Activated T-helper 2 cell treated with anti-CD3 and anti-CD28 coated beads, Interferon-gamma antibody, Interleukin-2, Interleukin-4, amounts not matched to agents 10 μg/mL and 5 μg/mL and 100 μg/mL, durations not matched to agents 14 hours and 24 hours and 36 hours (primary cell): ENCODE data around the gene MAML3. TPM values are rescaled to one million over a fixed set of nuclear protein-coding genes. Genes with fewer than 3 reads are reported as not detected.
A peak's percentile ranks its signal among the peaks of the same experiment; 100 is the strongest.

Experiments
- DNase-seq: peaks from one replicate; pipeline ENCODE4 v3.0.0; 2021; ENCODE audit warnings: low spot score
- H3K27ac Mint-ChIP-seq: one replicate; pipeline ENCODE4 v1.8.0; 2021; ENCODE audit warnings: mixed read lengths
- H3K27me3 Mint-ChIP-seq: one replicate; pipeline ENCODE4 v1.8.0; 2021; ENCODE audit warnings: low read depth, mixed read lengths
- H3K36me3 Mint-ChIP-seq: one replicate; pipeline ENCODE4 v1.8.0; 2021; ENCODE audit warnings: low read depth, mixed read lengths
- H3K4me1 Mint-ChIP-seq: one replicate; pipeline ENCODE4 v1.8.0; 2021; ENCODE audit warnings: low read depth, mixed read lengths
- H3K4me3 Mint-ChIP-seq: one replicate; pipeline ENCODE4 v1.8.0; 2021; ENCODE audit warnings: low read depth, mild to moderate bottlenecking, moderate library complexity, mixed read lengths
- H3K9me3 Mint-ChIP-seq: one replicate; pipeline ENCODE4 v1.8.0; 2021; ENCODE audit warnings: mixed read lengths
- intact Hi-C: fragments of 100-400 bp; cut with micrococcal nuclease; formaldehyde crosslinking; loops from one replicate; pipeline ENCODE4 v1.15.1; 2023
- total RNA-seq: library from RNA; stranded (reverse); gene quantifications from 2 replicates; pipeline ENCODE4 v1.2.3, GENCODE V29; 2022

Gene MAML3
- total RNA-seq, 1 donor from 2014 or later, result 3.3 TPM

DNA sequence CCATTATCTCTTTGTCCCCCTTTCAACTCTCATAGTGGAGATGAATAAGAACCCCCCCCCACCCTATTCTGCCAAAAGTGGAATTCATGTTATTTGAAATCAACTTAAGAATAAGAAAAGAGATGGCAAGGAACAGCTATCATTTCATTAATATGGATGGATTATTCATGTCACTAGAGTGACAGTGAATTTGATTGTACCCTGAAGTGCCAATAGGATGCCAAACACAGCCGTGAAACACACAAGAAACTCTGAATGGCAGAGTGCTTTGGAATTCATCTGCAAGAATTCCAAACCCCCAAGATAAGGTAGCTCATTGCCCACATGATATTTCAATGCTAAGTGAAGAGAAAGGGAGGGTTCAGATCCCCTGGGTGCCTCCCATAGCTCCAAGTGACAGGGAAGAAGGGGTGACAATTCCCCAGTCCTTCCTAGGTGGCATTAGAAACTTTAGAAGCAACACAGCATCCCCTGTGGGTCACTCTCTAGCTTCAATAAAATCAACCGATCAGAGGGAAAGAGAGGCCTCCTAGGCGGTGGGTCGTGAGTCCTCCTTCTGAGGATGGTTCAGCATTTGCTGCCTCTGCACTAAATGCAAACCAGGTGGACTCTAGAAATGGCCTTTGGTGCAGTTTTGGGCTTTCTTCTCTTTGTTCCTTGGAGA lies 404.0 kb downstream of the MAML3 start:
- Mint-ChIP-seq H3K27ac (no peak overlapping the region), H3K4me3 (no peak overlapping the region), H3K4me1 (peaks cover 7% of the 10 kb centered on the region), H3K9me3 (no peaks in the 10 kb centered on the region), H3K27me3 (no peaks in the 10 kb centered on the region), H3K36me3 (no peaks in the 10 kb centered on the region)
- intact Hi-C loops, result no loop called here
- DNase-seq, result no peak

DNA sequence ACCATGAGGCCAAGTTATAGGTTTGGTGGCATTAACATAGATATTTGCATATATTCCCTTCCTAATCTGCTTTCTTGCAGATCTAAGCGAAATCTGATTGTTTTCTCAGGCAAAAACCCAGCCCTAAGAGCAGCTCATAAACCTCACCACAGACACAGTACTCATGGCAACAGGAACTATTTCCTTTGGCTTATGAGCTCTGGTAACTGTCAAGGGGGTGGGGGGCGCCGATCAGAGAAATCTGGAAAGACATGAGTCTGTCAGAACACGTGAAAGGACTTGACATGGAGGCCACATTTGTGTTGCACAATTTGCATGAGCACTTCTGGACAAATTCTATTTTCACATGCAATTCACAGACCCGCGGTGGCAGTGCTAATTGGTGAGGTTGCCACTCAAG lies 404.6 kb downstream of the MAML3 start:
- Mint-ChIP-seq H3K9me3 (no peaks in the 10 kb centered on the region), H3K36me3 (no peaks in the 10 kb centered on the region), H3K27me3 (no peaks in the 10 kb centered on the region), H3K4me1 (peaks cover 7% of the 10 kb centered on the region), H3K27ac (no peak overlapping the region), H3K4me3 (no peak overlapping the region)
- intact Hi-C loops, result no loop called here
- no peak for DNase-seq

DNA sequence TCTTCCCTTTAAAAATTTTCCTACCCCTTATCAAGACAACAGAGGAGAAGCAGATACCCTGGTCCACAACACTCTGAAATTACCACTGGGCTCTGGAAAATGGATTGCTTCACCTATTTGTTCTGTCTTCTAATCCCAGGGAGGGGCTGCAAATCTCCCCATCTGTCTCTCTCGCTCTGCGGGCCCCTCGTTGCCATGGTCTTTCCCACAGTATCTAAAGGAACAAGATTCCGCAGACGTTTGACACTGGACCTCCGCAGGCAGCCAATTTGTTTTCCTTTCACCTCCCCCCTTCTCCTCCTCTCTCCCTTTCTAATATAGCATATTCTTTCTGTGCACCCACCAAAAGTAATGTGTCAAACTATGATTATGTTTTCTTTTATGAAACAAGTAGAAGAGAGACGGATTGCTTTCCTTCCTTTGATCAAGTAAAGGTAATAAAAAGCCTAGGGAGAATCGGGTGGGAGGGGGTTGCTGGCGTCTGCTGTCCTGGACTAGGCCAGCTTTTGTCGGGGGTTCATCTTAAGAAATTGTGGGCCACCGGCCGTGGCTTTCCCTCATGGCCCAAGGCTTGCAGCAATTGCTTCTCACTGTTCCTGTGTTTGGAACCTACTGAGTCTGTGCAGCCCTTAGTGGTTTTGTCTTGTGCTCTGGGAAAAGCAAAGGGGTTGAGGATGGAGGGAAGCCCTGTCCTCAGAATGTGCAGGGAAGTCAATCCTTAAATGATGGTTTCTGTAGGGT lies 407.4 kb downstream of the MAML3 start:
- Mint-ChIP-seq H3K36me3 (no peaks in the 10 kb centered on the region), H3K27ac (no peak overlapping the region), H3K4me3 (no peak overlapping the region), H3K4me1 (peaks cover 7% of the 10 kb centered on the region), H3K27me3 (peaks cover 3% of the 10 kb centered on the region), H3K9me3 (no peaks in the 10 kb centered on the region)
- no peak for DNase-seq
- intact Hi-C loops, result no loop called here

DNA sequence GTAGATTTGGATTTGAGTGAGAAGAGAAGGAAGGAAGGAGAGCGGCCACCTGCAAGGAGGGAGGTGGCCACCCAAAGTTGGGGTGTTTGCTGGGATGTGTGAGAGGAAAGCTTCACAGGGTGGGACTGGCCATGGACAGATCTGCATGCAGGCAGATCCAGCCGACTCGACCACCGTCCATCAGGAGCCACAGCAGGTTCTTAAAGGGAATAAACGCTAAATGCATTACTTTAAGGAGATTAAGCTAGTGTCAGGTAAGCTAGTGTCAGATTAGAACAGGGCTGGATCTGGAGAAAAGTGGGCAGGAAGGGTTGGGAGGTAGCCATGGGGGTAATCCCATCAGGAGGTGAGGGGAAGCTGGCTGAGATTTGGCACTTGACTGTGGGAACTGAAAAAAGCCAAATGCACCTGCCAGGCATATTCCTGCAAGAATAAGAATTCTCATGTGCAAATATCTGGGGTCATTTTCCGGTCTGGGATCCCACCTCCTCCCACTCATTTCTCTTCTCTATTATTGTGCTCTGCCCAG lies 408.8 kb downstream of the MAML3 start:
- no peak overlapping the region for H3K4me3 Mint-ChIP-seq
- H3K9me3 Mint-ChIP-seq, result no peaks in the 10 kb centered on the region
- no peaks in the 10 kb centered on the region for H3K36me3 Mint-ChIP-seq
- no peak for DNase-seq
- no peaks in the 10 kb centered on the region for H3K4me1 Mint-ChIP-seq
- peaks cover 3% of the 10 kb centered on the region for H3K27me3 Mint-ChIP-seq
- H3K27ac Mint-ChIP-seq, result no peak overlapping the region
- intact Hi-C loops, result no loop called here

DNA sequence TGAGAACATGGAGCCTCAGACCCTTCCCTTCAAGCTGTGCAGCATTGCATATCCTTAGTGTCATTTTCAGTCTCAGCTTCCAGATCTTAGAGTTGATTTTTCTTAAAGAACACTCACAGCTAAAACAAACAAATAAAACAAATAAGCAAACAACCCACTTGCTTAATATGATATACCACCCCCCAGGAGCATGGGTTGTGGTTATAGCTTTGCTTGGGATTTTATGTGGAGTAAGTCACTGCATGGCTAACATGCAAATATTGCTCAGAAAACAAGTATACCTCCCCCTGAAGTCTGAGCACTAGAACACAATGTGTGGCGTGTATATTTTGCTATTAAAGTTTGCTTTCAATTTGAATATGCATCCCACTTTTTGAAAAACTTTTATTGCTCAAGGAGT lies 409.8 kb downstream of the MAML3 start:
- no peaks in the 10 kb centered on the region for H3K36me3 Mint-ChIP-seq
- H3K4me1 Mint-ChIP-seq, result no peaks in the 10 kb centered on the region
- no peak overlapping the region for H3K27ac Mint-ChIP-seq
- H3K27me3 Mint-ChIP-seq, result peaks cover 3% of the 10 kb centered on the region
- no peak for DNase-seq
- H3K9me3 Mint-ChIP-seq, result no peaks in the 10 kb centered on the region
- intact Hi-C loops, result no loop called here
- H3K4me3 Mint-ChIP-seq, result no peak overlapping the region

DNA sequence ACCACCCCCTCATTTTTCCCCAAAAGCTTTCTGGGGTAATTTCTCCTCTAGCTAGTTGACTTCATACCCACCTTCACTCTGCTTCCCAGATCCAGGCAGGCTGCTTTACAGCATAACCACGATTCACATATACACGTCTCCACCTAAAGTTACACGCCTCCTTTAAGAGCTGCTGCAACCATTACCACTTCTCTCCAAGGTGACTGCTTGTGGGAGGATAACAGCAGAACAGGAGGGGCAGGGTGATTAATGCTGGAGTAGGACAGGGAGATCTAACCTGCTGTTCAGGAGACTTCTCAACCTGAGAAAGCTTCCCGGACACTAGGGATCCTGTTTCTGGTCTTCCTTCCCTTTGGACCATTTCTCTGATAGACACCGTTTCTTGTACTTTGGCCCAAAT lies 411.0 kb downstream of the MAML3 start:
- H3K4me1 Mint-ChIP-seq, result no peaks in the 10 kb centered on the region
- no peak overlapping the region for H3K4me3 Mint-ChIP-seq
- no peak overlapping the region for H3K27ac Mint-ChIP-seq
- no peaks in the 10 kb centered on the region for H3K9me3 Mint-ChIP-seq
- intact Hi-C loops, result no loop called here
- no peak for DNase-seq
- H3K36me3 Mint-ChIP-seq, result no peaks in the 10 kb centered on the region
- peaks cover 8% of the 10 kb centered on the region for H3K27me3 Mint-ChIP-seq

DNA sequence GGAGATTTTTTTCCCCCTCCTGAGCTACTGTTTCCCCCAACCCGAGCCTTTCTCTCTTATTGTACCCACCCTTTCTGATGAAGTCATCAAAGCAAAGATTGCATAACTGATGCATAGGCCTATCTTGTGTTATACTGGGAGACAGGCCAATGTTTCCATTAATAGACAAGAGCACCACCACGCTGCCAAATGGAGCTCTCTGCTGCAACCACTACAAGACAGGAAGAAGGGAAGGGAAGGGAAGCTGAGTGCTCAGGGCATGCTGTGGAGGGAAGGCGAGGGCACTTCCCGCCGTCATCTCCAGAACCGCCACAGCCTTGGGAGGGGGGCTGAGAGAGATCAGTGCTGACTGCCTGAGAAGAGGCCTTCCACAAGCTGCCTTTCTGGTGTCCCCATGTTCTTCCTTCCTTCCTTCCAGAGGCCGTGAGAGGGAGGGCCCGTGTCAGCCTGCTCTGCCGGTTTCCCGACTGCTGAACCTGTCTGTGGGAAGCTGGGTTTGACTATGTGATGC lies 413.4 kb downstream of the MAML3 start:
- Mint-ChIP-seq H3K27me3 (peaks cover 29% of the 10 kb centered on the region), H3K4me1 (peaks cover 3% of the 10 kb centered on the region), H3K4me3 (no peak overlapping the region), H3K27ac (no peak overlapping the region), H3K9me3 (no peaks in the 10 kb centered on the region), H3K36me3 (no peaks in the 10 kb centered on the region)
- DNase-seq, result no peak
- intact Hi-C loops, result no loop called here

DNA sequence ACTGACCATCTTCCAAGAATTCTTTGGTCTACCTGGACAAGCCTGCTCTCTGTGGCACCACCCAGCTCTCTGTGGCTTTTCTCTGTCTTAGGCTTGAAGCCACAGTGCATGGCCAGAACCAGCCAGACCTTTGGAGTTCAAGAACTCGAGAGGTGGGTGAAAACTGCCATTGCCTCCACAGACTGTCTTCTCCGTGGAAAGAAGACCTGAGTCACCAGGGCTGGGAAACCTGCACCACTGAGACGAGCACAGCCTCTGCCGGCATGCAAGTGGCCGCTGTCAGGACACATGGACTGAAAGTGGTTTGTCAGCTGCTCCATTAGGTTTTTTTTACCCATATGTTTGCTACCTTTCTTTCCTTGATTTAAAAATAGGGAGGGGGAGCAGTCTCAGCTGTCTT lies 413.9 kb downstream of the MAML3 start:
- no peak overlapping the region for H3K27ac Mint-ChIP-seq
- H3K4me3 Mint-ChIP-seq, result no peak overlapping the region
- H3K27me3 Mint-ChIP-seq, result peaks cover 29% of the 10 kb centered on the region
- no peaks in the 10 kb centered on the region for H3K9me3 Mint-ChIP-seq
- no peak for DNase-seq
- H3K4me1 Mint-ChIP-seq, result peaks cover 4% of the 10 kb centered on the region
- no peaks in the 10 kb centered on the region for H3K36me3 Mint-ChIP-seq
- intact Hi-C loops, result no loop called here

DNA sequence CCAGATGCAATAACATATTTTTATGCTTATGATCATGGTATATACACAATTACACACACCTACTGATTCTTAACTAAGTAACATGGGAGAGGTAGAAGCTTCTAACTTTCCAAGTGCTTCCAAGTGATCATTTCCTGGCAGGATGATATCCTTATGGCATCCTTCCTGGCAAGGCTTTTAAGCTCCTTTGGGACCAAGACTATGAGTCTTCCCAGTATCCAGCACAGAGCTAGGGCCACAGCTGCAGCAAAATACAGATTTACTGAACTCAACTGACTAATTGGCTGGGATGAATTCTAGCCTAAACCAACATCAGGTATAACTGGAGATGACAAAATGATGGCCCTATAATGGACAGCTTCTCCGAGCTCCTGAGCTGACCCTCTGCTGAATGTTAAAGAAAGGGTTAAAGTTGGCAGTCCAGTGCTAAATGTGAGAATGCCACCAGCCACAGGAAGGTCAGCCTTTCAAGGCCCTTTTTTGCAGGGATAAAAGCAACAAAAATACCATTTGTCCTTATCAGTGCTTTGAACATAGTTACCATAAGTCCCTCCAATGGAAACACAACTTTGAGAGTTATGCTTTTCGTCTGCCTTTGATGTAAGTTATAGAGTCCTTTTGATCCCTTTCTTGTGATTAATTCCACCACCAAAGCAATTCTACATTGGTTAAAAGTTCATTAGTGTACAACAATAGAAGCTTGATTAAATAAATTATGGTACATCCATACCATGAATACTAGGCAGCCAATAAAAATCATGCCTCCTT lies 415.0 kb downstream of the MAML3 start:
- H3K27me3 Mint-ChIP-seq, result peaks cover 40% of the 10 kb centered on the region
- DNase-seq, result no peak
- H3K36me3 Mint-ChIP-seq, result no peaks in the 10 kb centered on the region
- H3K9me3 Mint-ChIP-seq, result no peaks in the 10 kb centered on the region
- intact Hi-C loops, result loop anchor here (5.0 to 10.0 kb wide), 4 partner anchors 413 to 783 kb away; partner anchors contain the start of genes ELMOD2 and MAML3
- peaks cover 11% of the 10 kb centered on the region for H3K4me1 Mint-ChIP-seq
- no peak overlapping the region for H3K4me3 Mint-ChIP-seq
- no peak overlapping the region for H3K27ac Mint-ChIP-seq

DNA sequence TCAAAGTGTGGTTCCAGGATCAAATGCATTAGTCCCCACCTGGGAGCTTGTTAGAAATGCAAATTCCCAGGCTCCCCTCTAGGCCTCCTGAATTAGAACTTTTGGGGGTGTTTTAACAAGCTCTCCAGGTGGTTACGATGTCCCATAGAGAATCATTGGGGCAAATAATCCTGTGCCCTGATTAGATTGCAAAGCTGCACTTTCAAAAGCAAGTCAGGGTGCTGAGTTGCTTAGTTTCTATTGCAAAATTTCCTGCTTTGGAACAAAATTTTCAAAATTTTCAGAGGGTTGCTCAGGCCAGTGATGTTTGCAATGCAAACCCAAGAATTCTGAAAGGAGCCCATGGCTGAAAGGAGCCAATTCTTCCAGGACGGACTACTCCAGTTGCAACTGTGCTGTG lies 417.3 kb downstream of the MAML3 start:
- DNase-seq, result no peak
- Mint-ChIP-seq H3K27me3 (peaks cover 51% of the 10 kb centered on the region), H3K4me1 (peaks cover 11% of the 10 kb centered on the region), H3K36me3 (no peaks in the 10 kb centered on the region), H3K27ac (no peak overlapping the region), H3K4me3 (no peak overlapping the region), H3K9me3 (no peaks in the 10 kb centered on the region)
- intact Hi-C loops, result loop anchor here (5.0 to 10.0 kb wide), 4 partner anchors 416 to 786 kb away; partner anchors contain the start of genes ELMOD2 and MAML3

DNA sequence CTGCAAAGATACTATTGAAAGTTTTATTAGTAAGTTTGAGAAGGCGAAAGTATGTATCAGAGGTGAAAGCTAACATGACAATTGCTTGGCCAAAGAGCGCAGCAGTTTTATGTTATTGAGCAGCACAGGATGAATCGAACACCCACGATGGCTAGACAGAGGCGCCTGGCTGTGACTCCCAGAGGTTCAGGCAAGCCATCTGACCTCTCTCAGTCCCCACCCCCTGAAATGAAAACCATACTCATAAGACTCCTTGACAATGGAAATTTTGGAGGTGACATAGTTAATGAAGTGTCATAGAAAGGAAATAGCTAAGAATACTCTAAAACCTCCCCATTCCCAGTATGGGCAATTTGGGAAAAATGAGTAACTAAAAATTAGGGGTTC lies 417.7 kb downstream of the MAML3 start:
- intact Hi-C loops, result loop anchor here (5.0 to 10.0 kb wide), 4 partner anchors 416 to 786 kb away; partner anchors contain the start of genes ELMOD2 and MAML3
- DNase-seq, result no peak
- H3K27me3 Mint-ChIP-seq, result peaks cover 54% of the 10 kb centered on the region
- no peak overlapping the region for H3K4me3 Mint-ChIP-seq
- no peaks in the 10 kb centered on the region for H3K36me3 Mint-ChIP-seq
- no peak overlapping the region for H3K27ac Mint-ChIP-seq
- peaks cover 11% of the 10 kb centered on the region for H3K4me1 Mint-ChIP-seq
- H3K9me3 Mint-ChIP-seq, result no peaks in the 10 kb centered on the region

DNA sequence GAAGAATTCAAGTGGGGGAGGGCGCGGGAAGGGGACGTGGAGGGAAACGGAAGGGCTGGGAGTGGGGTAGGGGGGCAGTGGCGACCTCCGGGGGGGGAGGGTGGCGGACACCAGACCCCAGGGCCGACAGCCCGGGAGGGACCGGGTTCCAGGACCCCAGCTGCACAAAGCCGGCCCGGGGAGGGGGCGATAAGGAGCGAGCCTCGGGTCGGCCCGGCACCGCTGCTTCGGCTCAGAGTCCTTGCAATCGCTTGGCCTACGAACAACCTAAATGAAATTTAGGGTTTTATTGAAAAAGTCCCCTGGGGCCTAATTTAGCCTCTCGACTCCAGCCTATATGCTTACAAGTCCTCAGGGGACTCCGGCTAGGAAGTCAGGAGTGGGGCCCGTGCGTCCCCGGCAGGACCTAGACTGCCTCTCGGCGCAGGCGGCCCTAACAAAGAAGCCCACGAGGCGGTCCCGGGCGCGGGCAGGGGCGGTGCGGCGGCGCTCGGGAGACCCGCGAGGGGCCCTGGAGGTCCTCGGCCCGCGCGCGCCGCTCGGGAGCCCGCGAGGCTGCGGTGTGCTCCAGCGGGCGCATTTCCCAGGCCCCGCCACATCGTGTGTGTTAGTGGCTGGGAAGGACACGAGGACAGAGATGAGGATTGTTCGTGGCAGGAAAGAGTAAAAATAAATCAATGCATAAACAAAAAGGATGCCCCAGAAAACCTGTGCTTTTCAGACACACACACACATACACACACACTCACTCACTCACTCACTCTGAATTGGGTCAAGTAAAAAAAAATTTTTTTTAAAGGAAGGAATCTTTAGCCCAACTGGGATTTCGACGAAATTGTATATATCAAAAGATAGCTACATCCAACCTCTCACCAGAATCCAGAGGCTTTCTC lies 418.4 kb downstream of the MAML3 start:
- Mint-ChIP-seq H3K9me3 (no peaks in the 10 kb centered on the region), H3K36me3 (no peaks in the 10 kb centered on the region), H3K4me3 (peak overlapping the region; percentile 49), H3K27ac (no peak overlapping the region), H3K27me3 (peaks cover 54% of the 10 kb centered on the region), H3K4me1 (peaks cover 11% of the 10 kb centered on the region)
- no peak for DNase-seq
- intact Hi-C loops, result loop anchor here (2.0 to 10.0 kb wide), 6 partner anchors 315 to 787 kb away; partner anchors contain the start of genes ELMOD2 and MAML3
